GM23338 (cell line): Measurements from ENCODE around the gene BRF1. TPM values are rescaled to one million over a fixed set of nuclear protein-coding genes. Genes with fewer than 3 reads are reported as not detected.

Experiments used
- ATAC-seq: fragments of 200-7000 bp; cut with Tn5 transposase; 3 replicates; pipeline ENCODE4 v1.9.1; 2020
- DNase-seq: peaks from one replicate; pipeline ENCODE4 v3.0.0-alpha.2; 2015; ENCODE audit warnings: low spot score
- H2AFZ ChIP-seq: fragments of 200-600 bp; sonication (generic); 2 replicates; pipeline ENCODE4 v1.8.0; 2016; ENCODE audit warnings: antibody characterized with exemption, mild to moderate bottlenecking, moderate library complexity
- H3F3A ChIP-seq: fragments of 200-600 bp; sonication (generic); replicated peaks from 2 replicates; pipeline ENCODE4 v1.8.0; 2017; ENCODE audit warnings: antibody characterized with exemption, mixed run types, low read depth
- H3K27ac ChIP-seq: fragments of 200-600 bp; sonication (generic); 2 replicates; pipeline ENCODE4 v1.6.1; 2016; ENCODE audit warnings: low read depth
- H3K27me3 ChIP-seq: fragments of 200-600 bp; sonication (generic); 2 replicates; pipeline ENCODE4 v1.8.0; 2016; ENCODE audit warnings: mild to moderate bottlenecking, mixed run types, moderate library complexity; ENCODE audit not compliant: insufficient read depth
- H3K36me3 ChIP-seq: fragments of 200-600 bp; sonication (generic); 2 replicates; pipeline ENCODE4 v1.8.0; 2016; ENCODE audit warnings: mild to moderate bottlenecking; ENCODE audit not compliant: insufficient read depth
- H3K4me1 ChIP-seq: fragments of 200-600 bp; sonication (generic); 2 replicates; pipeline ENCODE4 v1.8.0; 2016; ENCODE audit warnings: mild to moderate bottlenecking, moderate library complexity; ENCODE audit not compliant: insufficient read depth
- H3K4me2 ChIP-seq: fragments of 200-600 bp; sonication (generic); 2 replicates; pipeline ENCODE4 v1.7.1; 2017; ENCODE audit warnings: mixed run types
- H3K4me3 ChIP-seq: fragments of 200-600 bp; sonication (generic); 2 replicates; pipeline ENCODE4 v1.6.1; 2016; ENCODE audit warnings: mixed run types
- H3K79me2 ChIP-seq: fragments of 200-600 bp; sonication (generic); replicated peaks from 2 replicates; pipeline ENCODE4 v1.8.0; 2017; ENCODE audit warnings: mild to moderate bottlenecking; ENCODE audit not compliant: insufficient read depth
- H3K9me2 ChIP-seq: fragments of 200-600 bp; sonication (generic); 2 replicates; pipeline ENCODE4 v1.8.0; 2017; ENCODE audit not compliant: insufficient read depth
- H4K20me1 ChIP-seq: fragments of 200-600 bp; sonication (generic); replicated peaks from 2 replicates; pipeline ENCODE4 v1.8.0; 2017; ENCODE audit warnings: mild to moderate bottlenecking; ENCODE audit not compliant: insufficient read depth
- H3K27ac Mint-ChIP-seq: 2 replicates; pipeline ENCODE4 v1.8.0; 2020; ENCODE audit warnings: inconsistent platforms, mild to moderate bottlenecking, moderate library complexity, mixed read lengths
- H3K27me3 Mint-ChIP-seq: 3 replicates; pipeline ENCODE4 v1.8.0; 2022; ENCODE audit warnings: low read depth, mild to moderate bottlenecking, moderate library complexity, mixed read lengths, inconsistent platforms; ENCODE audit not compliant: insufficient read depth, poor library complexity
- H3K36me3 Mint-ChIP-seq: 3 replicates; pipeline ENCODE4 v1.8.0; 2021; ENCODE audit warnings: low read depth, mild to moderate bottlenecking, inconsistent platforms, moderate library complexity, mixed read lengths
- H3K4me1 Mint-ChIP-seq: 3 replicates; pipeline ENCODE4 v1.8.0; 2020; ENCODE audit warnings: mild to moderate bottlenecking, inconsistent platforms, mixed read lengths
- H3K4me3 Mint-ChIP-seq: 3 replicates; pipeline ENCODE4 v1.8.0; 2021; ENCODE audit warnings: moderate library complexity, mild to moderate bottlenecking, inconsistent platforms, mixed read lengths
- H3K9me3 Mint-ChIP-seq: 3 replicates; pipeline ENCODE4 v1.8.0; 2020; ENCODE audit warnings: moderate library complexity, mild to moderate bottlenecking, inconsistent platforms, mixed read lengths
- CTCF ChIP-seq, 2 experiments: fragments of 200-600 bp in 1 of 2; sonication (generic) in 1 of 2; conservative IDR thresholded peaks; 2 replicates each; pipeline versions ENCODE4 v1.5.1 to v1.6.1; 2016 to 2017; ENCODE audit warnings: antibody characterized with exemption in 2 of 2, low read depth in 2 of 2, mild to moderate bottlenecking in 2 of 2, moderate library complexity in 1 of 2
- EZH2phosphoT487 ChIP-seq: fragments of 200-600 bp; sonication (generic); IDR thresholded peaks from one replicate; pipeline ENCODE4 v1.8.1; 2018; ENCODE audit warnings: antibody characterized with exemption; ENCODE audit not compliant: unreplicated experiment
- STAT1 ChIP-seq: IDR thresholded peaks from one replicate; pipeline ENCODE4 v1.6.1; 2016; ENCODE audit warnings: antibody characterized with exemption; ENCODE audit not compliant: unreplicated experiment
- ZNF114 ChIP-seq: fragments of 250-450 bp; sonication (Bioruptor Pico); IDR thresholded peaks from 2 replicates; pipeline ENCODE4 v1.5.0; 2020; ENCODE audit warnings: mild to moderate bottlenecking, moderate library complexity
- ZNF462 ChIP-seq: fragments of 250-450 bp; sonication (Bioruptor Pico); IDR thresholded peaks from 2 replicates; pipeline ENCODE4 v1.5.0; 2020; ENCODE audit warnings: mild to moderate bottlenecking, moderate library complexity
- polyA plus RNA-seq: library from polyadenylated mRNA; unstranded; fragments of >200 nt; fragmentation: Nextera tagmentation; extraction: Ambion mirVana; gene quantifications from 2 replicates; pipeline ENCODE4 v1.2.1, GENCODE V29; 2016
- total RNA-seq: library from RNA; depleted of rRNA; stranded (reverse); fragments of >200 nt; shearing (Covaris generic); gene quantifications from 2 replicates; pipeline ENCODE4 v1.2.3, GENCODE V29; 2014

Gene BRF1
- total and polyA plus RNA-seq, 2 experiments from 2014 or later, result 8.6 to 29.9 TPM

- Histone ChIP-seq H3K79me2 (peaks cover 38% of the 10 kb centered on the region), H2AFZ (no peak overlapping the region), H3F3A (no peaks in the 10 kb centered on the region; the same call in 1 of the 2 replicates), H3K27me3 (no peaks in the 10 kb centered on the region), H3K27ac (no peak overlapping the region), H4K20me1 (peaks cover 10% of the 10 kb centered on the region; the same call in 1 of the 2 replicates), H3K4me3 (no peak overlapping the region), H3K36me3 (no peaks in the 10 kb centered on the region), H3K4me1 (no peaks in the 10 kb centered on the region), H3K4me2 (no peak overlapping the region), H3K9me2 (no peaks in the 10 kb centered on the region)
- DNase-seq, result no peak
- Mint-ChIP-seq H3K4me3 (no peak overlapping the region), H3K9me3 (no peaks in the 10 kb centered on the region; the same call in 1 of the 3 replicates), H3K27me3 (peaks cover 2% of the 10 kb centered on the region), H3K36me3 (peaks cover 4% of the 10 kb centered on the region; the same call in 2 of the 3 replicates), H3K4me1 (peaks cover 10% of the 10 kb centered on the region; the same call in 2 of the 3 replicates), H3K27ac (no peak overlapping the region)
- no peak for ATAC-seq
- no peak for TF ChIP-seq EZH2phosphoT487
- TF ChIP-seq ZNF462 (CRISPR knock-in tag), result no peak
- TF ChIP-seq CTCF (conservative IDR thresholded peaks at IDR 0.05; ENCODE audit: low read depth in 2 of 2), result no peak
- no peak for TF ChIP-seq ZNF114 (CRISPR knock-in tag)
- TF ChIP-seq STAT1, result no peak
Measured at GRCh38 chr14:105347587-105347968, 46.8 kb upstream of the BRF1 start.
